NCI-H1092 treated with DMSO at 0.1 percent for 48 hours (cell line): ENCODE results near the gene ZFP91.

Source experiments
- DNase-seq: peaks from one replicate; lab custom pipeline; 2025; lab: John Stamatoyannopoulos, UW

Gene ZFP91

GRCh38 chr11:58582437-58582836 is 3.6 kb downstream of the ZFP91 start:
- DNase-seq: no peak

GRCh38 chr11:58586998-58587397 is 8.1 kb downstream of the ZFP91 start:
- DNase-seq: no peak

GRCh38 chr11:58591659-58592058 is 12.8 kb downstream of the ZFP91 start:
- DNase-seq: no peak

- DNase-seq: no peak
These were observed 14.1 kb downstream of the ZFP91 start for GRCh38 chr11:58592760-58593472.

- DNase-seq: no peak
These were observed 16.0 kb downstream of the ZFP91 start for GRCh38 chr11:58594826-58595225.

- DNase-seq: no peak
These were observed 17.8 kb downstream of the ZFP91 start for GRCh38 chr11:58596621-58597020.

- DNase-seq: no peak
These were observed 18.8 kb downstream of the ZFP91 start for GRCh38 chr11:58597486-58598144.

GRCh38 chr11:58600510-58600909 is 21.6 kb downstream of the ZFP91 start:
- DNase-seq: no peak

- no peak for DNase-seq
These were observed 28.3 kb downstream of the ZFP91 start for GRCh38 chr11:58606930-58607714.

- no peak for DNase-seq
These were observed 29.5 kb downstream of the ZFP91 start for GRCh38 chr11:58608331-58608730.

- DNase-seq: no peak
These were observed 30.9 kb downstream of the ZFP91 start for GRCh38 chr11:58609723-58610122.

- no peak for DNase-seq
These were observed 34.4 kb downstream of the ZFP91 start for GRCh38 chr11:58613228-58613627.

GRCh38 chr11:58615559-58615958 is 36.7 kb downstream of the ZFP91 start:
- no peak for DNase-seq

GRCh38 chr11:58616594-58616993 is 37.7 kb downstream of the ZFP91 start:
- no peak for DNase-seq

- DNase-seq: no peak
These were observed 39.2 kb downstream of the ZFP91 start for GRCh38 chr11:58617976-58618557.

- no peak for DNase-seq
These were observed 42.9 kb downstream of the ZFP91 start for GRCh38 chr11:58621586-58622262.

GRCh38 chr11:58622344-58622743 is 43.5 kb downstream of the ZFP91 start, which contains the start of gene CNTF:
CNTF (plus strand) TSS chr11:58622665; CDS start chr11:58622753, 88 bp downstream.
- DNase-seq: no peak

- DNase-seq: no peak
These were observed 46.2 kb downstream of the ZFP91 start for GRCh38 chr11:58625086-58625485.

- no peak for DNase-seq
These were observed 47.1 kb downstream of the ZFP91 start for GRCh38 chr11:58625826-58626460.

- DNase-seq: no peak
These were observed 48.1 kb downstream of the ZFP91 start for GRCh38 chr11:58626934-58627483.

GRCh38 chr11:58628446-58628845 is 49.6 kb downstream of the ZFP91 start:
- no peak for DNase-seq
